GM12878 (cell line): ENCODE measurements around the gene KIF6. TPM values are rescaled to one million over a fixed set of nuclear protein-coding genes. Genes with fewer than 3 reads are reported as not detected.

Experiments used
- BMI1 ChIP-seq: fragments of 450-650 bp; IDR thresholded peaks from 2 replicates; pipeline ENCODE4 v1.6.1; 2016; ENCODE audit warnings: mild to moderate bottlenecking, moderate library complexity, borderline replicate concordance
- EP300 ChIP-seq, 2 experiments: fragments of 150-350 bp in 1 of 2; IDR thresholded peaks; 2 replicates each; pipeline ENCODE4 v1.6.1; 2011 to 2012; ENCODE audit warnings: low read depth in 2 of 2, low read length in 2 of 2, borderline replicate concordance in 1 of 2, improper control_type of control experiment in 1 of 2, inconsistent platforms in 1 of 2; ENCODE audit not compliant: control insufficient read depth in 1 of 2
- ETV6 ChIP-seq, 2 experiments: fragments of 450-650 bp in 1 of 2; IDR thresholded peaks in 1 of 2; conservative IDR thresholded peaks in 1 of 2; 2 replicates each; pipeline ENCODE4 v1.6.1; 2014; ENCODE audit warnings: antibody characterized with exemption in 1 of 2, borderline replicate concordance in 1 of 2, low read depth in 1 of 2, mild to moderate bottlenecking in 1 of 2, moderate library complexity in 1 of 2
- FOXK2 ChIP-seq: fragments of 450-650 bp; IDR thresholded peaks from 2 replicates; pipeline ENCODE4 v1.6.1; 2017; ENCODE audit warnings: mild to moderate bottlenecking, moderate library complexity
- HDAC2 ChIP-seq: fragments of 200-600 bp; sonication (generic); IDR thresholded peaks from 2 replicates; pipeline ENCODE4 v1.6.1; 2017
- HDGF ChIP-seq: fragments of 450-650 bp; IDR thresholded peaks from 2 replicates; pipeline ENCODE4 v1.6.1; 2016; ENCODE audit warnings: antibody characterized with exemption
- LARP7 ChIP-seq: fragments of 450-650 bp; IDR thresholded peaks from 2 replicates; pipeline ENCODE4 v1.6.1; 2017; ENCODE audit warnings: mild to moderate bottlenecking
- MLLT1 ChIP-seq: fragments of 450-650 bp; IDR thresholded peaks from 2 replicates; pipeline ENCODE4 v1.6.1; 2016; ENCODE audit warnings: mild to moderate bottlenecking
- MTA2 ChIP-seq: fragments of 450-650 bp; IDR thresholded peaks from 2 replicates; pipeline ENCODE4 v1.6.1; 2016; ENCODE audit warnings: low read depth, mild to moderate bottlenecking, moderate library complexity
- MTA3 ChIP-seq: IDR thresholded peaks from 2 replicates; pipeline ENCODE4 v1.6.1; 2012; ENCODE audit warnings: low read length, inconsistent platforms, borderline replicate concordance
- PAX5 ChIP-seq: IDR thresholded peaks from 2 replicates; pipeline ENCODE4 v1.6.1; 2011; ENCODE audit warnings: low read depth, low read length, borderline replicate concordance
- RB1 ChIP-seq: fragments of 450-650 bp; formaldehyde crosslinking; IDR thresholded peaks from 2 replicates; pipeline ENCODE4 v1.6.1; 2017; ENCODE audit warnings: mild to moderate bottlenecking, borderline replicate concordance
- SPI1 ChIP-seq: IDR thresholded peaks from 2 replicates; pipeline ENCODE4 v1.6.1; 2011; ENCODE audit warnings: low read depth, mild to moderate bottlenecking, low read length, moderate library complexity, borderline replicate concordance; ENCODE audit not compliant: insufficient read depth
- SUZ12 ChIP-seq: fragments of 200-600 bp; sonication (generic); IDR thresholded peaks from one replicate; pipeline ENCODE4 v1.6.1; 2018; ENCODE audit warnings: antibody characterized with exemption, mild to moderate bottlenecking; ENCODE audit not compliant: unreplicated experiment
- ZBED1 ChIP-seq: IDR thresholded peaks from 2 replicates; pipeline ENCODE4 v1.6.1; 2016; ENCODE audit warnings: borderline replicate concordance
- polyA plus RNA-seq, 11 experiments: library from polyadenylated mRNA; depleted of rRNA in 4 of 11; unstranded in 6 of 11; stranded (reverse) in 5 of 11; fragments of >200 nt; fragmentation: Nextera tagmentation in 4 of 11; fragmentation: Illumina TruSeq in 1 of 11; extraction: Ambion mirVana in 4 of 11; extraction: Trizol in 1 of 11; gene quantifications; 1 replicate in 1 of 11; 2 replicates in 10 of 11; pipeline versions ENCODE4 v1.2.1 to v1.2.3, GENCODE V29; 2011 to 2016; ENCODE audit warnings: inconsistent platforms in 2 of 11, missing spikeins in 2 of 11, low read depth in 1 of 11
- total RNA-seq, 4 experiments: library from RNA; depleted of rRNA in 3 of 4; stranded (reverse); fragments of >200 nt in 3 of 4; fragmentation: Illumina TruSeq in 1 of 4; extraction: Trizol in 1 of 4; gene quantifications; 2 replicates each; pipeline versions ENCODE4 v1.2.1 to v1.2.3, GENCODE V29; 2013 to 2021
- TF ChIP-seq, protein P1 (sequence below): IDR thresholded peaks from 2 replicates; pipeline ENCODE4 v1.6.1; 2011; ENCODE audit warnings: mild to moderate bottlenecking, low read depth, low read length, moderate library complexity; ENCODE audit not compliant: insufficient replicate concordance

The KIF6 gene
- total and polyA plus RNA-seq, 10 of the 15 experiments (the other 5 are each of a cell fraction or from before 2014, with no cell fraction given), result 0.09 to 1.0 (median 0.28) TPM

GRCh38 chr6:39407446-39407993 is 317.7 kb downstream of the KIF6 start (continued):
- TF ChIP-seq EP300 (IDR thresholded peaks at IDR 0.05; ENCODE audit: borderline replicate concordance in 1 of 2, control insufficient read depth in 1 of 2, low read depth in 2 of 2, low read length in 2 of 2), result peak in 1 of 2 experiments; percentile 74; a peak in 1 of 4 replicates
- no peak for TF ChIP-seq FOXK2
- TF ChIP-seq MTA2, result peak; percentile 86
- no peak for TF ChIP-seq BMI1
- peak; percentile 54; the same call in 1 of the 2 replicates for TF ChIP-seq PAX5
- no peak for TF ChIP-seq SUZ12
- no peak for TF ChIP-seq ZBED1
- no peak for TF ChIP-seq SPI1
- peak; percentile 38; the same call in 1 of the 2 replicates for TF ChIP-seq MLLT1
- TF ChIP-seq HDGF, result no peak
- TF ChIP-seq MTA3, result no peak
- no peak for TF ChIP-seq ETV6 (conservative IDR thresholded peaks at IDR 0.05 in 1 of 2, IDR thresholded peaks at IDR 0.05 in 1 of 2; ENCODE audit: borderline replicate concordance in 1 of 2, low read depth in 1 of 2)
- TF ChIP-seq LARP7, result no peak
- no peak for TF ChIP-seq HDAC2
- TF ChIP-seq RB1, result no peak
- TF ChIP-seq, protein P1, sequence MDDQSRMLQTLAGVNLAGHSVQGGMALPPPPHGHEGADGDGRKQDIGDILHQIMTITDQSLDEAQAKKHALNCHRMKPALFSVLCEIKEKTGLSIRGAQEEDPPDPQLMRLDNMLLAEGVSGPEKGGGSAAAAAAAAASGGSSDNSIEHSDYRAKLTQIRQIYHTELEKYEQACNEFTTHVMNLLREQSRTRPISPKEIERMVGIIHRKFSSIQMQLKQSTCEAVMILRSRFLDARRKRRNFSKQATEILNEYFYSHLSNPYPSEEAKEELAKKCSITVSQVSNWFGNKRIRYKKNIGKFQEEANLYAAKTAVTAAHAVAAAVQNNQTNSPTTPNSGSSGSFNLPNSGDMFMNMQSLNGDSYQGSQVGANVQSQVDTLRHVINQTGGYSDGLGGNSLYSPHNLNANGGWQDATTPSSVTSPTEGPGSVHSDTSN, result no peak
- TF ChIP-seq, all 136 proteins: peak for 9
